K562 (cell line): ENCODE measurements around the gene LRRC1. TPM values are rescaled to one million over a fixed set of nuclear protein-coding genes. Genes with fewer than 3 reads are reported as not detected.

ENCODE experiments used
- ATAC-seq: fragments of 200-7000 bp; cut with Tn5 transposase; 3 replicates; pipeline ENCODE4 v1.9.1; 2020; ENCODE audit warnings: moderate library complexity
- BruUV-seq: library from RNA; stranded (reverse); fragments of 400-500 nt; replicated peaks from 2 replicates; lab custom pipeline; 2021; lab: Mats Ljungman, UMichigan
- CTCF ChIA-PET: fragments of 300-600 bp; formaldehyde crosslinking; extraction: SDS; loops from one replicate; lab custom pipeline; 2021; ENCODE audit warnings: low intra/inter-chr PET ratio; lab: Yijun Ruan, JAX
- POLR2A ChIA-PET: fragments of 300-600, 350-650 bp; sonication (Branson Sonifier 250); formaldehyde crosslinking; extraction: SDS; loops from one replicate; lab custom pipeline; 2021; ENCODE audit warnings: antibody characterized with exemption, inconsistent platforms; lab: Yijun Ruan, JAX
- DNase-seq, 4 experiments: peaks; one replicate each; pipeline versions ENCODE4 v3.0.0 to v3.0.0-alpha.2; 2011 to 2018; ENCODE audit warnings: low spot score in 3 of 4, mixed read lengths in 3 of 4; ENCODE audit errors: extremely low read depth in 1 of 4
- FAIRE-seq: peaks from 2 replicates; lab custom pipeline; 2011; peaks lifted over from hg19 to GRCh38; lab: Jason Lieb, UNC
- H2AFZ ChIP-seq: 2 replicates; pipeline ENCODE4 v1.6.0; 2011; ENCODE audit warnings: low read depth, low read length, control low read depth, inconsistent platforms
- H3K27ac ChIP-seq: fragments of 200-600 bp; 3 replicates; pipeline ENCODE4 v1.8.0; 2011; ENCODE audit warnings: low read depth, mild to moderate bottlenecking, control low read depth, inconsistent platforms, low read length, moderate library complexity, mixed read lengths; ENCODE audit errors: extremely low read depth
- H3K27me3 ChIP-seq, 2 experiments: fragments of 300-600 bp in 1 of 2; 2 replicates in 1 of 2; 3 replicates in 1 of 2; pipeline versions ENCODE4 v1.6.0 to v1.8.0; 2011; ENCODE audit warnings: inconsistent platforms in 2 of 2, low read length in 2 of 2, mild to moderate bottlenecking in 1 of 2, mixed read lengths in 1 of 2, moderate library complexity in 1 of 2; ENCODE audit not compliant: control insufficient read depth in 2 of 2, insufficient read depth in 2 of 2
- H3K36me3 ChIP-seq: fragments of 300-600 bp; 3 replicates; pipeline ENCODE4 v1.8.0; 2011; ENCODE audit warnings: mild to moderate bottlenecking, low read length, inconsistent platforms; ENCODE audit not compliant: control insufficient read depth, insufficient read depth
- H3K4me1 ChIP-seq, 2 experiments: fragments of 200-600 bp in 1 of 2; replicated peaks in 1 of 2; 2 replicates in 1 of 2; 3 replicates in 1 of 2; pipeline versions ENCODE4 v1.5.1 to v1.8.0; 2011; ENCODE audit warnings: inconsistent platforms in 2 of 2, low read length in 2 of 2, mild to moderate bottlenecking in 1 of 2, mixed read lengths in 1 of 2, moderate library complexity in 1 of 2; ENCODE audit not compliant: control insufficient read depth in 2 of 2, insufficient read depth in 2 of 2
- H3K4me2 ChIP-seq: 2 replicates; pipeline ENCODE4 v1.6.1; 2011; ENCODE audit warnings: low read length, control low read depth, inconsistent platforms, mixed read lengths; ENCODE audit not compliant: insufficient read depth
- H3K4me3 ChIP-seq: fragments of 200-600 bp; sonication (generic), shearing (Covaris generic); 2 replicates; pipeline ENCODE4 v1.5.1; 2016; ENCODE audit warnings: control low read depth, inconsistent platforms
- H3K79me2 ChIP-seq: fragments of 200-600 bp; 3 replicates; pipeline ENCODE4 v1.8.0; 2011; ENCODE audit warnings: low read length, inconsistent platforms; ENCODE audit not compliant: control insufficient read depth, insufficient read depth
- H3K9ac ChIP-seq, 2 experiments: 2 replicates each; pipeline versions ENCODE4 v1.6.0 to v1.6.1; 2011; ENCODE audit warnings: low read depth in 2 of 2, low read length in 2 of 2, control low read depth in 1 of 2, inconsistent platforms in 1 of 2, mild to moderate bottlenecking in 1 of 2, mixed read lengths in 1 of 2; ENCODE audit not compliant: insufficient read depth in 1 of 2
- H3K9me1 ChIP-seq: one replicate; pipeline ENCODE4 v1.6.0; 2011; ENCODE audit warnings: inconsistent platforms, mild to moderate bottlenecking, low read length, moderate library complexity; ENCODE audit not compliant: control insufficient read depth, insufficient read depth
- H3K9me3 ChIP-seq: replicated peaks from 2 replicates; pipeline ENCODE4 v1.5.1; 2011; ENCODE audit warnings: low read depth, low read length, inconsistent platforms; ENCODE audit not compliant: control insufficient read depth, insufficient read depth
- H4K20me1 ChIP-seq: replicated peaks from 2 replicates; pipeline ENCODE4 v1.6.1; 2011; ENCODE audit warnings: low read length, inconsistent platforms, mixed read lengths; ENCODE audit not compliant: control insufficient read depth, insufficient read depth
- NKRF ChIP-seq: fragments of 450-650 bp; IDR thresholded peaks from 2 replicates; pipeline ENCODE4 v1.6.1; 2016; ENCODE audit warnings: borderline replicate concordance
- NR2C1 ChIP-seq, 2 experiments: fragments of 450-650 bp; IDR thresholded peaks; 2 replicates each; pipeline ENCODE4 v1.6.1; 2017; ENCODE audit warnings: mild to moderate bottlenecking in 2 of 2, antibody characterized with exemption in 1 of 2, inconsistent platforms in 1 of 2, missing compliant biosample characterization in 1 of 2, missing genetic modification characterization in 1 of 2
- SLC30A9 ChIP-seq: fragments of 250-450 bp; sonication (Bioruptor Pico); IDR thresholded peaks from 2 replicates; pipeline ENCODE4 v1.8.0; 2022; ENCODE audit warnings: mild to moderate bottlenecking, moderate library complexity
- SMAD1 ChIP-seq: fragments of 150-350 bp; IDR thresholded peaks from 2 replicates; pipeline ENCODE4 v1.6.1; 2014; ENCODE audit warnings: low read length, low read depth; ENCODE audit not compliant: partially characterized antibody
- SMAD2 ChIP-seq: fragments of 150-350 bp; IDR thresholded peaks from 2 replicates; pipeline ENCODE4 v1.6.1; 2014; ENCODE audit warnings: low read depth, mild to moderate bottlenecking, low read length
- TRIM24 ChIP-seq, 2 experiments: fragments of 450-650 bp; IDR thresholded peaks; 2 replicates each; pipeline ENCODE4 v1.6.1; 2016
- ZNF146 ChIP-seq: IDR thresholded peaks from one replicate; pipeline ENCODE4 v1.6.1; 2018; ENCODE audit warnings: missing compliant biosample characterization; ENCODE audit not compliant: unreplicated experiment
- WGBS: fragments of 100-300 bp; shearing (Covaris generic); methylation state at CpG from one replicate; pipeline ENCODE4 v1.1.6; 2016; ENCODE audit warnings: low coverage, mixed read lengths; ENCODE audit not compliant: insufficient coverage; ENCODE audit errors: missing lambda C conversion rate; 5-methylcytosine and 5-hydroxymethylcytosine counted together
- in situ Hi-C: fragments of 300-500 bp; cut with MboI; formaldehyde crosslinking; loops from 4 replicates; pipeline ENCODE4 v1.15.0; 2018; ENCODE audit warnings: inconsistent platforms, mixed read lengths
- intact Hi-C: fragments of 100-400 bp; cut with micrococcal nuclease; formaldehyde crosslinking; loops from 2 replicates; pipeline ENCODE4 v1.14.2; 2022
- polyA plus RNA-seq, 8 experiments: library from polyadenylated mRNA; depleted of rRNA in 4 of 8; stranded (reverse) in 5 of 8; unstranded in 3 of 8; fragments of >200 nt; fragmentation: Nextera tagmentation in 2 of 8; fragmentation: Illumina TruSeq in 1 of 8; extraction: Ambion mirVana in 2 of 8; extraction: Trizol in 1 of 8; gene quantifications; 2 replicates each; pipeline versions ENCODE4 v1.2.1 to v1.2.3, GENCODE V29; 2011 to 2014; ENCODE audit warnings: inconsistent platforms in 1 of 8, missing spikeins in 1 of 8
- total RNA-seq, 7 experiments: library from RNA; depleted of rRNA in 6 of 7; stranded (reverse); fragments of >200 nt in 6 of 7; fragmentation: Illumina TruSeq in 2 of 7; extraction: Trizol in 2 of 7; gene quantifications; 2 replicates each; pipeline versions ENCODE4 v1.2.1 to v1.2.3, GENCODE V29; 2011 to 2021; ENCODE audit warnings: low replicate concordance in 1 of 7

LRRC1 gene
- total and polyA plus RNA-seq, 9 of the 15 experiments (the other 6 are each of a cell fraction or from before 2014, with no cell fraction given): not detected

DNA sequence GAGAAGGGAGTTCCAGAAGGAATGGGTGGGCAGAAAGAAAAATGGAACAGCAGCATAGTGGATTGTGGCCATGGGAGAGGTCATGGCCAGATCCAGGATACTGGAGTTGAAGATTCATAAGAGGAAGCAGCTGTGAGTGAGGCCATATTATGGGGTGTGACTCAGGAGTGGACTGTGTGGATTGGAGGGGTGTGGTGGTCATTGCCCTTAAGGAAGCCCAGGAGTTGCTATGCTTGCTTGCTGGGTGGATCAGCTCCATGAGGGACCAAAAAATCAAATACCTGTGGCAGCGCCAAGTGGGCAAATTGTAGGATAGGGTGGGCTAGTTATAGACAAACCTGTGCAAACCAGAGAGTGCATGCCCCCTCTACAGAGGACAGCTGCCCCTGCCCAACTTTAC, 18.3 kb downstream of the LRRC1 start (continued):
- TF ChIP-seq ZNF146 (no peak), TRIM24 (IDR thresholded peaks at IDR 0.05) (no peak), SMAD2 (no peak), NR2C1 (IDR thresholded peaks at IDR 0.05) (no peak), NR2C1 (tag; IDR thresholded peaks at IDR 0.05) (no peak), SLC30A9 (CRISPR knock-in tag) (no peak)

DNA sequence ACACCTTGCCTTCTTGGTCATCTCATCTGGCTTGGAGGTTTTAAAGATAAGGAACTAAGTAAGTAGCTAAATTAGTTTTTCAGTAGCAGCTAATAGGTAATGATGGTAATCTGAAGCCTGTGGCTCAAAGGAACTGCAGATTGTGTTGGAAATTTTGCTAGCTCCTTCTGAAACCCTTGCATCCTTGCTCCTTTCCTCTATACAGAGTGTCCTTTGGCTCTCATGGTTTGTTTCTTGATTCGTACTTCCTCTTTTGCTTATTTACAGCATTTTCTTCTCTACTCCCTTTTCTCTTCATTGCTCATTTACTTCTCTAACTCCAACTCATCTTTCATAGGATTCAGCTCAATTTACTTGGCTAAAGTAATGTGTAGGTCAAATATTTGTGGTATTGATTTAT, 19.0 kb downstream of the LRRC1 start:
- Histone ChIP-seq H3K4me3 (no peak overlapping the region), H3K27ac (no peak overlapping the region), H3K9ac (no peak overlapping the region), H2AFZ (no peak overlapping the region), H3K9me3 (no peaks in the 10 kb centered on the region; the same call in 1 of the 2 replicates), H3K27me3 (no peaks in the 10 kb centered on the region), H3K4me1 (no peaks in the 10 kb centered on the region), H4K20me1 (no peaks in the 10 kb centered on the region), H3K9me1 (no peaks in the 10 kb centered on the region), H3K36me3 (no peaks in the 10 kb centered on the region), H3K79me2 (no peaks in the 10 kb centered on the region), H3K4me2 (no peak overlapping the region)
- no peak for DNase-seq
- ChIA-PET CTCF (no interaction called here), POLR2A (no interaction called here)
- 0% methylated on average over 1 of the region's 1 CpG for WGBS
- BruUV-seq: no TSS peak
- TF ChIP-seq SMAD1 (no peak), NKRF (no peak)
- ATAC-seq: no peak
- in situ Hi-C loops: no loop called here
- FAIRE-seq: no peak
- intact Hi-C loops: no loop called here
